ENCODE measurements around the gene ST6GALNAC3.

- TF ChIP-seq CTCF (IDR thresholded peaks at IDR 0.05) (no peak), ZFX (IDR thresholded peaks at IDR 0.05; ENCODE audit: borderline replicate concordance) (no peak)
These were observed 420.3 kb downstream of the ST6GALNAC3 start for GRCh38 chr1:76494807-76495206.

Data from 22Rv1 (cell line).